Keratinocyte (primary cell): ENCODE data around the gene NCKAP1. TPM values are rescaled to one million over a fixed set of nuclear protein-coding genes. Genes with fewer than 3 reads are reported as not detected.

Source experiments
- DNase-seq: peaks from one replicate; pipeline ENCODE4 v3.0.0-alpha.2; 2011; ENCODE audit warnings: low read depth, missing footprints, low spot score
- FAIRE-seq: peaks from 2 replicates; lab custom pipeline; 2011; peaks lifted over from hg19 to GRCh38; lab: Jason Lieb, UNC
- H2AFZ ChIP-seq: 2 replicates; pipeline ENCODE4 v1.6.0; 2012; ENCODE audit warnings: low read length, control low read depth, inconsistent platforms; ENCODE audit not compliant: control insufficient read depth
- H3K27ac ChIP-seq: 2 replicates; pipeline ENCODE4 v1.5.1; 2011; ENCODE audit warnings: low read length; ENCODE audit not compliant: control insufficient read depth, insufficient read depth
- H3K27me3 ChIP-seq: 3 replicates; pipeline ENCODE4 v1.6.0; 2011; ENCODE audit warnings: low read length; ENCODE audit not compliant: control insufficient read depth, insufficient read depth; ENCODE audit errors: extremely low read depth
- H3K36me3 ChIP-seq, 2 experiments: 2 replicates in 1 of 2; 3 replicates in 1 of 2; pipeline ENCODE4 v1.5.1; 2011; ENCODE audit warnings: low read length in 2 of 2, mild to moderate bottlenecking in 1 of 2; ENCODE audit not compliant: control insufficient read depth in 2 of 2, insufficient read depth in 2 of 2; ENCODE audit errors: extremely low read depth in 1 of 2
- H3K4me1 ChIP-seq: 3 replicates; pipeline ENCODE4 v1.5.1; 2011; ENCODE audit warnings: low read length; ENCODE audit not compliant: control insufficient read depth, insufficient read depth; ENCODE audit errors: extremely low read depth
- H3K4me2 ChIP-seq: 3 replicates; pipeline ENCODE4 v1.6.0; 2011; ENCODE audit warnings: low read depth, low read length; ENCODE audit not compliant: control insufficient read depth, insufficient read depth; ENCODE audit errors: extremely low read depth
- H3K4me3 ChIP-seq, 3 experiments: fragments of 200-600 bp in 1 of 3; sonication (generic) in 1 of 3; 2 replicates in 2 of 3; 3 replicates in 1 of 3; pipeline ENCODE4 v1.5.1; 2011 to 2016; ENCODE audit warnings: low read length in 3 of 3, mild to moderate bottlenecking in 3 of 3, control low read depth in 2 of 3, inconsistent platforms in 1 of 3, low read depth in 1 of 3, mixed read lengths in 1 of 3, mixed run types in 1 of 3, moderate library complexity in 1 of 3; ENCODE audit not compliant: control insufficient read depth in 2 of 3, insufficient read depth in 2 of 3; ENCODE audit errors: extremely low read depth in 1 of 3
- H3K79me2 ChIP-seq: 2 replicates; pipeline ENCODE4 v1.6.0; 2012; ENCODE audit warnings: low read length; ENCODE audit not compliant: control insufficient read depth, insufficient read depth
- H3K9ac ChIP-seq: 3 replicates; pipeline ENCODE4 v1.6.0; 2011; ENCODE audit warnings: low read length; ENCODE audit not compliant: control insufficient read depth, insufficient read depth; ENCODE audit errors: extremely low read depth
- H3K9me1 ChIP-seq: 3 replicates; pipeline ENCODE4 v1.6.0; 2011; ENCODE audit warnings: low read length; ENCODE audit not compliant: control insufficient read depth, insufficient read depth; ENCODE audit errors: extremely low read depth
- H3K9me3 ChIP-seq: 2 replicates; pipeline ENCODE4 v1.5.1; 2012; ENCODE audit warnings: low read depth, low read length; ENCODE audit not compliant: control insufficient read depth
- H4K20me1 ChIP-seq: 3 replicates; pipeline ENCODE4 v1.6.0; 2011; ENCODE audit warnings: low read length; ENCODE audit not compliant: control insufficient read depth, insufficient read depth; ENCODE audit errors: extremely low read depth
- CTCF ChIP-seq, 3 experiments: IDR thresholded peaks in 1 of 3; conservative IDR thresholded peaks in 1 of 3; optimal IDR thresholded peaks in 1 of 3; 2 replicates in 2 of 3; 3 replicates in 1 of 3; pipeline versions ENCODE3 to v1.5.1; 2011; ENCODE audit warnings: low read length in 3 of 3, mild to moderate bottlenecking in 3 of 3, moderate library complexity in 2 of 3, control low read depth in 1 of 3, inconsistent platforms in 1 of 3; ENCODE audit not compliant: insufficient read depth in 2 of 3; ENCODE audit errors: extremely low read depth in 1 of 3
- EZH2 ChIP-seq: IDR thresholded peaks from one replicate; pipeline ENCODE4 v1.6.1; 2012; ENCODE audit warnings: inconsistent platforms, mild to moderate bottlenecking, low read length, moderate library complexity
- dilution Hi-C: fragments of 300-500 bp; cut with MboI; formaldehyde crosslinking; loops from one replicate; pipeline ENCODE4 v1.7.0; 2020; ENCODE audit warnings: low sequenced_read_pairs; ENCODE audit not compliant: extremely low pct_ligation_motif_present
- polyA plus RNA-seq, 5 experiments: library from polyadenylated mRNA; depleted of rRNA in 3 of 5; stranded (reverse) in 3 of 5; stranded (forward) in 1 of 5; unstranded in 1 of 5; fragments of >200 nt; gene quantifications; 1 replicate in 1 of 5; 2 replicates in 3 of 5; 3 replicates in 1 of 5; pipeline versions ENCODE4 v1.2.1 to v1.2.3, GENCODE V29; 2011 to 2012; ENCODE audit warnings: missing spikeins in 2 of 5, low read depth in 1 of 5, low replicate concordance in 1 of 5

Gene NCKAP1
- polyA plus RNA-seq, 1 donor (not counting 4 experiments of a cell fraction or from before 2014, with no cell fraction given), result 207 TPM

DNA sequence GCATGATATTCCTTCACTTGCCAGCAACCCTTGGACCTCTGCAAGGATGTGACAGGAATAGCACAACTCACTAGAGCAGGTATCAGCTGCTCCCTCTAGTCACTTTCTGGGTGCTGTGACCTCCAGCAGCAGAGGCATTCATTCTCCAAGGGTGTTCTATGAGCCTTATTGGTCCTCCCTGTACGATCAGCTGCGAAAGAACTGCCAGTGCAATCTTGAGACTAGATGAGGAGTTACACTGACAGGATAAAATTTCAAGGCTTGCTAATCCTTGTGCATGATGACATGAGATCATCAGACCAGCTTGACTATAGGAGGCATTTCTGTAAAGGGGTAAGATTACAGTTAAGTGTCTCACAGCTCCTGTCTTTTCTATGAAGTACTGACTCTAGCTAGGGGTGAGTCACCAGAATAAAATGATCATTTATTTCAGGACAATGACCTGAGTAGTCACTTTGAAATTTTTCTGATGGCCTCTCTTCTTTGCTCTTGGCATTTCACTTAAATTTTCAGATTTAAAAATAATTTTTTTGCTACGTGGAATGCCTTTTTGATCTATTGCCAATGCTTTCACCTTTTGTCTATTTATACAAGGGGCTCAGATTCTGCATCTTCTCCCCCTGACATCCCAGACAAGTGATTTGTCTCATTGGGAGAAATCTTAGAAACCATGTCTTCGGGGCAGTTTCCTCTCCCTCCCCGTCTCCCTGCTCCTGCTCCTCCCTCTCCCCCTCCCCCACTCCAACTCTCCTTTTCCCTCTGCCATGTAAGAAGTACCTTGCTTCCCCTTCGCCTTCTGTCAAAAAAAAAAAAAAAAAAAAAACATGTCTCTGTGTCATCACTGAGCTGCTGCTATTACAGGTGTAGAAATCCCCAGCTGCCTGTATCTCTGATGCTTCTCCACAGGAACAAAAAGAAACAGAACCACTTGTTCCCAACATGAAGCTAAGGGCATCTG, 122.6 kb downstream of the NCKAP1 start:
- Histone ChIP-seq H3K79me2 (no peaks in the 10 kb centered on the region), H3K27ac (no peak overlapping the region), H2AFZ (no peak overlapping the region), H3K9ac (no peak overlapping the region), H3K27me3 (no peaks in the 10 kb centered on the region), H3K36me3 (peaks cover 12 to 26% of the 10 kb centered on the region in 2 experiments), H3K4me2 (no peak overlapping the region), H3K9me1 (peaks cover 2% of the 10 kb centered on the region), H3K9me3 (no peaks in the 10 kb centered on the region), H4K20me1 (no peaks in the 10 kb centered on the region), H3K4me1 (peaks cover 17% of the 10 kb centered on the region), H3K4me3 (no peak overlapping the region)
- no peak for TF ChIP-seq EZH2
- no peak for TF ChIP-seq CTCF (optimal IDR thresholded peaks at IDR 0.05 in 1 of 3, IDR thresholded peaks at IDR 0.05 in 1 of 3, conservative IDR thresholded peaks at IDR 0.05 in 1 of 3; ENCODE audit: extremely low read depth in 1 of 3, insufficient read depth in 2 of 3, low read length in 3 of 3)
- dilution Hi-C loops, result no loop called here
- DNase-seq, result peak; percentile 38
- no peak for FAIRE-seq

DNA sequence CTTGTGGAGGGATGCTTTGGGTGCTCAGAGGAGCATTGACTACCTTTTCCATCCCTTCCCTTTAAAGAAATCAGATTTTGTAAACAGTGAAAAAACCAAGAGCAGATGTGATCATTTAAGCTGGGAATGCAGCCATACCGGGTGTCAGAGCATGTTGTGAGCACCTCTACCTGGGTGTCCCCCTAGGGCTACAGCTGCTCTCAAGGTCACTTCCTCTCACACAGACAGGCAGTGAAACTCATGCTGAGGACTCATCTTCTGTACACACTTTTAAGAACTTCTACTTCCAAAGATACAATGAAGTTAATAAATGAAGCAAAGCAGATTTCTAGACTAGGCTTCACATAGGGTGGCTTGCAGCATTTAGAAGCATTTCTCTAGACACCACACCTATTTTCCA, 123.4 kb downstream of the NCKAP1 start:
- no peaks in the 10 kb centered on the region for H3K9me3 ChIP-seq
- no peak for FAIRE-seq
- no peak overlapping the region for H2AFZ ChIP-seq
- no peak overlapping the region for H3K4me2 ChIP-seq
- no peak overlapping the region for H3K27ac ChIP-seq
- dilution Hi-C loops, result no loop called here
- TF ChIP-seq CTCF (optimal IDR thresholded peaks at IDR 0.05 in 1 of 3, IDR thresholded peaks at IDR 0.05 in 1 of 3, conservative IDR thresholded peaks at IDR 0.05 in 1 of 3; ENCODE audit: extremely low read depth in 1 of 3, insufficient read depth in 2 of 3, low read length in 3 of 3) (no peak), EZH2 (no peak)
- peaks cover 19 to 23% of the 10 kb centered on the region in 2 experiments for H3K36me3 ChIP-seq
- H3K4me3 ChIP-seq, result no peak overlapping the region
- no peaks in the 10 kb centered on the region for H3K27me3 ChIP-seq
- H3K9me1 ChIP-seq, result peaks cover 2% of the 10 kb centered on the region
- DNase-seq, result no peak
- no peaks in the 10 kb centered on the region for H3K79me2 ChIP-seq
- no peak overlapping the region for H3K9ac ChIP-seq
- H3K4me1 ChIP-seq, result peaks cover 17% of the 10 kb centered on the region
- H4K20me1 ChIP-seq, result no peaks in the 10 kb centered on the region
